ENCODE data around the gene MSANTD1.

Gene MSANTD1

DNA sequence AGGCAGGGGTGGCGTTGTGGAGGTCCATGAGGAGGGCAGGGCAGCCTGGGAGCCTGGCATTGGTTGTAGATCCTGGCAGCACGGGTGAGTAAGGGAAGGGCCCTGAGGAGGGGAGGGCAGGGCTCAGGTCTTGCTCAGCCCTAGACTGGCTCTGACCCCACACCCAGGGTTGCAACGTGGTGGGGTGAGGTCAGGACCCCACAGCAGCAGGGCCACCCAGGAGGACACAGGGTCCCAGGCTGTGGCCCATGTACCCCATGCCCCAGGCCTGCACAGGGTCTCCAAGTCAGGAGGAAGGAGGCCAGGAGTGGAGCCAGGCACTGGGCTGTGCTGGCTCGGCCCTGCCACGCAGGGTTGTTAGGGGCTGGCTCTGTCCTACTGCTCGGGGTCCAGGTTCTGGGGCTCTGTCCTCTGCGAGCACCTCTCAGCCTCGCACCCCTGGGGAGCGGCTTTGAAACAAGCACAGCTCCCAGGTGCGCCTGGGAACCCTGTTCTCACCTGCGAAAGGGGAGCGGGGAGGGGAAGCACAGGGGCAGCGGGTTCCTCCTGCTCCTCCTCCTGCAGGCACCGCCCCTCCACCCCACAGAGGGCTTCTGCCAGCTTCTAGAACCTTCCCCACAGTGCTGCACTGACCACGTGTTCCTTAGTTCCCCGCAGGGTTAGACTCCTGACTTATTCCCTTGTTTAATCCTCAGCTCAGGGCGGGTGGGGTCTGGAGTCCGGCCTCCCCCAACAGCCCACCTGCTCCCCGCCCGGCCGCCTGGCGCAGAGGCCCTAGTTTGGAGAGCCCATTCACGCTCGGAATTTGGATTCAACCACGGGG is 20.4 kb downstream of the MSANTD1 start:
- Histone ChIP-seq H3K9ac (ENCODE audit: low read length) (no peak overlapping the region), H3K36me3 (ENCODE audit: control insufficient read depth, insufficient read depth, low read length) (no peaks in the 10 kb centered on the region), H3K27me3 (ENCODE audit: control insufficient read depth, insufficient read depth, low read length) (no peaks in the 10 kb centered on the region), H3K27ac (ENCODE audit: low read depth, low read length) (no peak overlapping the region), H3K4me3 (ENCODE audit: low read length) (no peak overlapping the region), H3K4me1 (ENCODE audit: control insufficient read depth, insufficient read depth, low read length) (no peaks in the 10 kb centered on the region)

DNA sequence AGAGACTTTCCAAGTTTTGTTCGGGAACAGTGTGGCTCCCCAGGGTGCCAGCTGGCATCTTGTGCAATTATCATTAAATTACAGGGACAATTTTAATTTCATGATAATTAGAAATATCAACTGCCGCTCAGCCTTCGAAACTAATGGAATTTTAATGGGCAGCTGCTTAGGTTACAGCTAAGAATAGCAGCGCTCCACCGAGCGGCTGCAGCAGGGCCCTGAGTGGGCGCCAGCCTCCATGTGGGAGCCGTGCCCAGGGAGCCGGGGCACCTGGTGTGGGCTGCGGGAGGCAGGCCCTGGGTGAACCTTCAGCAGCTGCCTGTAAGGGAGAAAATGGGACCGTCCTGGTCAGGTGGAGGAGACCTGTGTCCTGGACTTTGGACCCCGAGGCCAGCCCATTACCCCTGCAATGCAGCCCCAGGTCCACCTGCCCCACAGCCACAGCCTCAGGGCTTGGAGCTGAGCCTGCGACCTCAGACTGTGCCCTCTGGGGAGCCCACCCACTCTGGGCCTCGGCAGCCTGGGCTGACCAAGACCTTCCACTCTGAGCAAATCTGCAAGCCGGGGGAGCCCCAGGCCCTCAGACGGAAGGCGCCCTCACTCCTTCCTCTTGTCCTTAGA is 21.1 kb downstream of the MSANTD1 start:
- Histone ChIP-seq H3K36me3 (ENCODE audit: control insufficient read depth, insufficient read depth, low read length) (no peaks in the 10 kb centered on the region), H3K4me3 (ENCODE audit: low read length) (no peak overlapping the region), H3K4me1 (ENCODE audit: control insufficient read depth, insufficient read depth, low read length) (no peaks in the 10 kb centered on the region), H3K27ac (ENCODE audit: low read depth, low read length) (no peak overlapping the region), H3K9ac (ENCODE audit: low read length) (no peak overlapping the region), H3K27me3 (ENCODE audit: control insufficient read depth, insufficient read depth, low read length) (no peaks in the 10 kb centered on the region)

DNA sequence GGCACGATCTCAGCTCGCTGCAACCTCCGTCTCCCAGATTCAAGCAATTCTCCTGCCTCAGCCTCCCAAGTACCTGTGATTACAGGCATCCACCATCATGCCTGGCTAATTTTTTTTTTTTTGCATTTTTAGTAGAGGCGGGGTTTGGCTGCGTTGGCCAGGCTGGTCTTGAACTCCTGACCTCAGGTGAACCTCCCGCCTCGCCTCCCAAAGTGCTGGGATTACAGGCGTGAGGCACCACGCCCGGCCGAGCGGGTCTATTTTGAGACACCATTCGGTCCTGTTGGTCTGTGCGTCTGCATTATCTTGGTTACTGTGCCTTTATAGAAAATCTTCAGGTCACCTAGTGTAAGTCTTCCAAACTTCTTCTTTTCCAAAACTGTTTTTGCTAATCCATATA is 22.2 kb downstream of the MSANTD1 start:
- Histone ChIP-seq H3K4me1 (ENCODE audit: control insufficient read depth, insufficient read depth, low read length) (no peaks in the 10 kb centered on the region), H3K27ac (ENCODE audit: low read depth, low read length) (no peak overlapping the region), H3K9ac (ENCODE audit: low read length) (no peak overlapping the region), H3K36me3 (ENCODE audit: control insufficient read depth, insufficient read depth, low read length) (no peaks in the 10 kb centered on the region), H3K27me3 (ENCODE audit: control insufficient read depth, insufficient read depth, low read length) (no peaks in the 10 kb centered on the region), H3K4me3 (ENCODE audit: low read length) (no peak overlapping the region)

DNA sequence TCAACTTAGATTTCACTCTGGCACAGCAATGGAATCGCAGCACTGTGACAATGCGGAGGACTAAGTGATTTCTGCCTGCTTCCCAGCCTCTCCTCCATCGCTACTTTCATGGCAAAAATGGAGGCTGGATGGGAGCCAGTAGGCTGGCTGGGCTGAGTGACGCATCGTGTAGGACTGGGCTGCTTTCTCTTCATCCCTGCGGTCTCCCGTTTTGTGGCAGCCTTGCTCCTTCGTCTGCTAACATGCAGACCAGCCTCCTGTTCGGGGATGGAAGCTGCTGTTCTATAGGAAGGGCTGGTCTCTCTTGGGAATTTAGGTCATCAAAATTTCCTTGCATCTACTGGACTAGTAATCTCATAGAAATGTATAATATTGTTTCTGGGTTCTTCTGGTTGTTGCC is 28.0 kb downstream of the MSANTD1 start:
- H3K27me3 ChIP-seq (ENCODE audit: control insufficient read depth, insufficient read depth, low read length) = no peaks in the 10 kb centered on the region
- H3K27ac ChIP-seq (ENCODE audit: low read depth, low read length) = no peak overlapping the region
- no peak overlapping the region for H3K4me3 ChIP-seq (ENCODE audit: low read length)
- no peaks in the 10 kb centered on the region for H3K36me3 ChIP-seq (ENCODE audit: control insufficient read depth, insufficient read depth, low read length)
- no peaks in the 10 kb centered on the region for H3K4me1 ChIP-seq (ENCODE audit: control insufficient read depth, insufficient read depth, low read length)
- H3K9ac ChIP-seq (ENCODE audit: low read length) = no peak overlapping the region

DNA sequence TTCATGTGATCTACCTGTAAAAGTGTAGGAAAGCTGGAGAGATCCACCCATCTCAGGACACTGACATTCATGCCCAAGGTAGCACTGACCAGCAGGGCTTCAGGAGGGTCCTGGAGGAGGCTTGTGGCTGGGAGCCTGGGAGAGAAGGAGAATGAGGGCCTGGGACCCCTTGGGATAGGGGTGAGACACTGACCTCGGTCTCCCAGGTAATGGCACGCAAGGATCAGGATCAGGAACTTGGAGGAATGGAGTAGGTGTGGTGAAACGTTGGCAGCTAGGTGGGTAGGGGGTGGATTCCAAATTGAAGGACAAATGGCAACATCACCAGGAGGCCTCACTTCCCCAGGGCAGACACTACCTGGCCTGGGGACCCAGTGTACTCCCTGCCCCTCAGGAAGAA is 31.5 kb downstream of the MSANTD1 start:
- no peak overlapping the region for H3K27ac ChIP-seq (ENCODE audit: low read depth, low read length)
- H3K36me3 ChIP-seq (ENCODE audit: control insufficient read depth, insufficient read depth, low read length) = no peaks in the 10 kb centered on the region
- H3K27me3 ChIP-seq (ENCODE audit: control insufficient read depth, insufficient read depth, low read length) = no peaks in the 10 kb centered on the region
- H3K4me3 ChIP-seq (ENCODE audit: low read length) = no peak overlapping the region
- H3K9ac ChIP-seq (ENCODE audit: low read length) = no peak overlapping the region
- H3K4me1 ChIP-seq (ENCODE audit: control insufficient read depth, insufficient read depth, low read length) = no peaks in the 10 kb centered on the region

DNA sequence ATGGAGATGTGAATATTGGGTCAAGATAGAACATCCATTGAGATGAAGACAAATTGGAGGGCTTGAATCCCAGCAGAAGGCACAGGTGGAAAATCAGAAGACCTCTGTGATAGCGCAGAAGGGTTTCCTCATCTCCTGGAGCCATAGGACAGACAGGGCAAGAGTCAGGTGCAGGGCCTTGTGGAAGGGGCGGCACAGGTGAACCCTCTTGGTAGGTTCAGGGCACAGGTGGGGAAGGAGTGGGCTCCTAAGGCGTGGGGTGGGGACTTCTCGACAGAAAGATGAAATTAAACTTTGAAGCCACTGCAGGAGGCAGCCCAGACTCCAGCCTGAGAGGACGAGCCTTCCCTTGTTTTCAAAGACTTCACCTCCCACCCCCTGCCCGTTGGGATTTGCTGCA is 34.5 kb downstream of the MSANTD1 start:
- H3K27ac ChIP-seq (ENCODE audit: low read depth, low read length) = no peak overlapping the region
- H3K36me3 ChIP-seq (ENCODE audit: control insufficient read depth, insufficient read depth, low read length) = no peaks in the 10 kb centered on the region
- H3K9ac ChIP-seq (ENCODE audit: low read length) = no peak overlapping the region
- no peaks in the 10 kb centered on the region for H3K4me1 ChIP-seq (ENCODE audit: control insufficient read depth, insufficient read depth, low read length)
- no peak overlapping the region for H3K4me3 ChIP-seq (ENCODE audit: low read length)
- peaks cover 5% of the 10 kb centered on the region for H3K27me3 ChIP-seq (ENCODE audit: control insufficient read depth, insufficient read depth, low read length)

DNA sequence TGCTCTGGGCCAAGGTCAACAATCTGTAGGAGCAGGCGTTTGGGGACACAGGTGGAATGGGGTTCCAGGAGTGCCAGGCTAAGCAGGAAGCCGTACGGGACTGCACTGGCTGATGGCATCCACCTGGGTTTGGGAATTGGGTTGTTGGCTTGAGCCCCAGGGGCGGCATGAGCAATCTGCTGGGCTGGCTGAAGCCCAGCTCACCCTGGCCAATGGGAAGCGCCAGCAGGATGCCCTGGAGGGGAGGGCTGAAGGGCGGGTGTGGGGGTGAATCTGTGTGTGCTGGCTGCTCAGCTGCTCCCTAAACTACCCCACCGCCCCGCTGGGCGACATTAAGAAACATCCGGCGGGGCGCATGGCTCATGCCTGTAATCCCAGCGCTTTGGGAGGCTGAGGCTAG is 35.0 kb downstream of the MSANTD1 start:
- Histone ChIP-seq H3K27me3 (ENCODE audit: control insufficient read depth, insufficient read depth, low read length) (peaks cover 5% of the 10 kb centered on the region), H3K36me3 (ENCODE audit: control insufficient read depth, insufficient read depth, low read length) (no peaks in the 10 kb centered on the region), H3K9ac (ENCODE audit: low read length) (no peak overlapping the region), H3K4me3 (ENCODE audit: low read length) (no peak overlapping the region), H3K27ac (ENCODE audit: low read depth, low read length) (no peak overlapping the region), H3K4me1 (ENCODE audit: control insufficient read depth, insufficient read depth, low read length) (no peaks in the 10 kb centered on the region)

DNA sequence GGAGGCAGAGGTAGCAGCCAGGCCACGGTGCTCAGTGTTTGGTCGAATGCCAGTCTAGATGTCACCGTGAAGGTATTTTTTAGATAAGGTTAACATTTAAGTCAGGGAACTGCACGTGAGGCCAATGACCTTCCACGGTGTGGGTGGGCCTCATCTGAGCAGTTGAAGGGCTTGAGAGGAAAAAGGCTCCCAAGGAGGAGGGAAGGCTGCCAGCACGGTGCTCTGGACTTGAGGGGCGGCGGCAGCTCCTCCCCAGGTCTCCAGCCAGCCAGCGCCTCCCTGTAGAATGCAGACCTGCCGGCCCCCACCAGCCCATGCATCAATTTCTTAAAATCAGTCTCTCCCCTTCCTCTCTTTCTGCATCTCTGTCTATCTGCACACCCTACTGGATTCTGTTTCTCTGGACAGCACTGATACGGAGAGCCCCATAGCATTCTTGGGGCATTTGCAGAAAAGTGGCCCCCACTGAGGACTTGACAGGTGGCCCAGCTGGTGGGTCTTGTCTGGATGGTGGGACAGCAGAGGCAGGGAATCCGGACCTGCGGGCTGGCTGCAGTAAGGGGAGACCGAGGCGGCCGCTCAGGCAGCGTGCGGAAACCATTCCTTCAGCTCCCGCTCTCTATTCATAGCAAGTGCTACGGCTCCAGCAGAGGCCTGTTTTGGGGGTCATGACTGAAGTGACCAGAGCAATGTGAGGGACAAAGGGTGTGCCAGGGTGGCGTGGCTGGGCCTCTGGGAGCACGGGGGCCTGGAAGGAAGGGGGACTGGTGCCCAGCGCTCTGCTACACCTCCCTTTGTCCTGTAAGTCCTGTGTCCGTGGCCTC is 36.0 kb downstream of the MSANTD1 start:
- H3K9ac ChIP-seq (ENCODE audit: low read length) = no peak overlapping the region
- H3K27ac ChIP-seq (ENCODE audit: low read depth, low read length) = no peak overlapping the region
- no peak overlapping the region for H3K4me3 ChIP-seq (ENCODE audit: low read length)
- H3K4me1 ChIP-seq (ENCODE audit: control insufficient read depth, insufficient read depth, low read length) = no peaks in the 10 kb centered on the region
- H3K36me3 ChIP-seq (ENCODE audit: control insufficient read depth, insufficient read depth, low read length) = no peaks in the 10 kb centered on the region
- H3K27me3 ChIP-seq (ENCODE audit: control insufficient read depth, insufficient read depth, low read length) = peaks cover 5% of the 10 kb centered on the region

DNA sequence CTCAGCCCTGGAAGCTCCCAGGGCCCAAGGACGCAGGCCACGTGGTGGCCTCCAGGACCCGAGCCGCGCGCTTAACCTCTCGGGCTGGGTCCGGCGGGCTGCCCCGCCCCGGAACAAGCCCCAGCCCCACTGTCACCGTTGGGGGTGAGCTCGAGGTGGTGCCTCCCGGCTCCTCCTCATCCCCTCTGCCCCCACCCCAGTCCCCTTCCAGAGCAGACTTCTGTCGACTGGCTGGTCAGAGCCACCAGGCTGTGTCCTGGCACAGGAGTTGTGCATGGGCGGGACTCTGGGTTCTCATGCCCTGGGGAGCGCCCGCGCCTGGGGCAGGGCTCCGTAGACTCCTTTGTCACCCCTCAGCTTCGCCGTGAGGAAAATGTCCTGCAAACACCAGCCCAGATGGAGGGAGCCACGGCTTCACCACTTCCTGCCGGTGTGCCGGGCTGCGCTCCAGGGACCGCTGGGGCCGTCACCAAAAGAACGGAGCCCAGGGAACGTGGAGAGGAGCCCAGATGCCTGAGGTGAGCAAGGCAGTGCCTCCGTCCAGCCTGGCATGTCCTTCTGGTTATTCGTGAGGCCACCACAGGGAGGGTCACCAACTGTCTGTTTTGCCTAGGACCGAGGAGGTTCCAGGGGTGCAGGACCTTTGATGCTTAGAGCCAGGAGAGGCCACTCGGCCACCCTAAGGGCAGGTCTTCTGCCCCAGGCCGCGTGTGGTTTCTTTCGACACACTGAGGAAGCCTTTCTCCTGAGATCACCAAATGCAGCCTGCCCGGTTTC is 36.8 kb downstream of the MSANTD1 start:
- peaks cover 5% of the 10 kb centered on the region for H3K27me3 ChIP-seq (ENCODE audit: control insufficient read depth, insufficient read depth, low read length)
- H3K4me3 ChIP-seq (ENCODE audit: low read length) = no peak overlapping the region
- H3K27ac ChIP-seq (ENCODE audit: low read depth, low read length) = no peak overlapping the region
- no peaks in the 10 kb centered on the region for H3K4me1 ChIP-seq (ENCODE audit: control insufficient read depth, insufficient read depth, low read length)
- H3K9ac ChIP-seq (ENCODE audit: low read length) = no peak overlapping the region
- H3K36me3 ChIP-seq (ENCODE audit: control insufficient read depth, insufficient read depth, low read length) = no peaks in the 10 kb centered on the region

DNA sequence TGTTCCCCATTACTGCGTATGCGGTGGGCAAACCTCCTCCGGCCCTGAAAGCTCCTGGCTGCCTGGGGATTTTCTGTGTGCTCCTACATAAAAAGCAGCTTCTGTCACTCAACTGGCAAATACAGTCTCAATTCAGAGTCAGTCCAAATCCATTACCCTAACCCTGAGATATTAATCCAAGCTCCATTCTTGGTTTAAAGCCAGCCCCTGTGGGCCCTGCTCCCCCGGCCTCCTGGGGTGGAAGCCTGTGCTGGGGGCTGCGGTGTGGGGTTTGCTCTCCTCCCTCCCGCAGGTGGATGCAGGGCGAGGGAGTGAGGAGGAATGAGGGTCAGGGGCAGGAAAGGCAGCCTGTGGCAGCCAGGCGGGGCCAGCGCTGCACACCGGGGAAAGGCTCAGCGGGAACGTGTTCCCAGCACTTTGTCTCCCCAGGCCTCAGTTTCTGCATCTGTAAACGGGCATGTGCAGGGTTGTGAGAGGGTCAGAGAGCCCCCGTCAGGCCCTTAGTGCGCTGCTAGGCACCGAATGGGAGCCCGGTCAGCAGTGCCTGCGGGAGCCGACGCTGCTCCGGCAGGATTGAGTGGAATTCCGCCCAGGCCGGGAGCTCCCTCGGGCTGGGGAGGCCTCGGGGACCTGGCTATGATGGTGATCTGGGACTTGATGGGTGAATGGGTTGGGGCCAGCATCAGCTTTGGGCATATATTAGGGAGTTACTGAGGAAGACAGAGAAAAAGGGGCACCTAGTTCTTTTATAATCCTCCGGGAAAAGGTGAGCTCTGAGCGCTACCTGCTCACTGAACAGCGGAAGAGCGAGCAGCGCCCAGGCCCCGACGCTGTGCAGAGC is 37.6 kb downstream of the MSANTD1 start:
- Histone ChIP-seq H3K27me3 (ENCODE audit: control insufficient read depth, insufficient read depth, low read length) (peaks cover 5% of the 10 kb centered on the region), H3K4me3 (ENCODE audit: low read length) (no peak overlapping the region), H3K27ac (ENCODE audit: low read depth, low read length) (no peak overlapping the region), H3K4me1 (ENCODE audit: control insufficient read depth, insufficient read depth, low read length) (peaks cover 2% of the 10 kb centered on the region), H3K36me3 (ENCODE audit: control insufficient read depth, insufficient read depth, low read length) (no peaks in the 10 kb centered on the region), H3K9ac (ENCODE audit: low read length) (no peak overlapping the region)

DNA sequence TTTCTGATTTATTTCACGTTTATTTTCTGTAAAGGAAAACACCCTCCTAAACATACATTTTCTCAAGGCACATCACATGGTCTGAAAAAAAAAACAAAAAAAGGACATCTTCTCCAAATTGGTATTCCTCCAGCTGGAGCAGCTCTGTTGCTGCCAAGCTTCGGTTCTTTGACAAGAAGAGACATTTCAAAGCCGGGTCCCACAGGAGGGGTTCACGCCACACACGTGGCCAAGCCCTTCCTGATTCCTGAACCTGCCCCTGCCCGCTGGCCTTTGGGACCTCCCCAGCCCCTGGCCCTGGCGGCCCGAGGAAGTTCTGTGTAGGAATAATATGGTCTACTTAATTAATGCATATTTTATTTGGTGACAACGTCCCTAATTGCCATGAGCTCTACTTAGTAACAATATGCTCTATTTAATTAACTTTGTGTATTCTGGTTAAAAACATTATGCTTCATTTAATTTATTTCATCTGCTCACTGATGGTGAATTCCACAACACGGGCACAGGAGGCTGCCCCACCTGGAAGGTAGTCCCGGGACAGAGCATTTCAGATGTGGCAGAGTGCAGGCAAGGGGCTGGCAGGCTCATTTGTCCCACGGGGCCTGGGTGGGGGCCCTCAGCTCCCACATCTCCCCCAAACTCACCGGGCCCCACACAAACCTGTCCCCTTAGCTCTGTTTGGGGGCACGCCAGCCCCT is 38.5 kb downstream of the MSANTD1 start:
- Histone ChIP-seq H3K27me3 (ENCODE audit: control insufficient read depth, insufficient read depth, low read length) (peaks cover 5% of the 10 kb centered on the region), H3K36me3 (ENCODE audit: control insufficient read depth, insufficient read depth, low read length) (no peaks in the 10 kb centered on the region), H3K4me3 (ENCODE audit: low read length) (no peak overlapping the region), H3K9ac (ENCODE audit: low read length) (no peak overlapping the region), H3K4me1 (ENCODE audit: control insufficient read depth, insufficient read depth, low read length) (peaks cover 6% of the 10 kb centered on the region), H3K27ac (ENCODE audit: low read depth, low read length) (no peak overlapping the region)
